ENCODE measurements around the gene PRKCE. TPM values are rescaled to one million over a fixed set of nuclear protein-coding genes. Genes with fewer than 3 reads are reported as not detected.

PRKCE gene
- total and polyA plus RNA-seq, 2 of the 8 experiments (the other 6 are each of a cell fraction or from before 2014, with no cell fraction given), result 0.54 to 2.1 TPM

GRCh38 chr2:45886171-45886663 lies 234.7 kb downstream of the PRKCE start:
- Histone ChIP-seq H3K18ac (ENCODE audit: extremely low read depth, low read length) (no peak overlapping the region), H4K91ac (replicated peaks; ENCODE audit: insufficient read length, low read length) (no peak overlapping the region), H3K9me3 (ENCODE audit: insufficient read depth in 2 of 2, low read depth in 1 of 2, low read length in 1 of 2) (no peaks in the 10 kb centered on the region), H3K27me3 (replicated peaks in 1 of 4; ENCODE audit: control insufficient read depth in 3 of 4, extremely low read depth in 1 of 4, insufficient read depth in 3 of 4, low read length in 3 of 4) (no peaks in the 10 kb centered on the region), H2BK5ac (ENCODE audit: low read depth, low read length) (no peak overlapping the region), H4K8ac (ENCODE audit: extremely low read depth, insufficient read depth, low read length) (no peak overlapping the region), H2BK20ac (ENCODE audit: low read length) (no peak overlapping the region), H2BK120ac (replicated peaks; ENCODE audit: low read depth, low read length) (no peak overlapping the region), H2BK12ac (ENCODE audit: low read depth, low read length) (no peak overlapping the region), H3K14ac (ENCODE audit: insufficient read length) (no peak overlapping the region), H3K36me3 (ENCODE audit: control insufficient read depth in 2 of 4, insufficient read depth in 4 of 4, low read length in 3 of 4) (no peaks in the 10 kb centered on the region), H3K23ac (ENCODE audit: insufficient read length) (no peak overlapping the region), H2AK5ac (ENCODE audit: low read depth, low read length) (no peak overlapping the region), H3K27ac (ENCODE audit: low read depth, low read length) (no peak overlapping the region), H3K23me2 (ENCODE audit: low read depth, low read length) (no peaks in the 10 kb centered on the region), H3K4me1 (replicated peaks in 1 of 4; ENCODE audit: control insufficient read depth in 3 of 4, insufficient read depth in 4 of 4, low read length in 3 of 4) (no peaks in the 10 kb centered on the region), H3K4me2 (ENCODE audit: insufficient read depth in 1 of 2, low read depth in 2 of 2, low read length in 2 of 2) (no peak overlapping the region), H2AFZ (ENCODE audit: low read length) (no peak overlapping the region), H3K79me2 (ENCODE audit: control insufficient read depth in 1 of 2, insufficient read depth in 2 of 2, low read length in 2 of 2) (no peaks in the 10 kb centered on the region), H3K4ac (replicated peaks; ENCODE audit: insufficient read length, low read depth, low read length) (no peak overlapping the region), H2BK15ac (ENCODE audit: low read length) (no peak overlapping the region), H4K20me1 (replicated peaks in 1 of 2; ENCODE audit: control insufficient read depth in 1 of 2, insufficient read depth in 2 of 2, low read length in 2 of 2) (no peaks in the 10 kb centered on the region), H3K56ac (replicated peaks; ENCODE audit: insufficient read length, low read depth, low read length) (no peak overlapping the region), H3K4me3 (ENCODE audit: extremely low read depth in 1 of 4, insufficient read depth in 2 of 4, low read depth in 3 of 4, low read length in 4 of 4) (no peak overlapping the region), H4K5ac (ENCODE audit: insufficient read length, low read depth, low read length) (no peak overlapping the region), H3K79me1 (ENCODE audit: low read depth, low read length) (no peaks in the 10 kb centered on the region), H3K9ac (replicated peaks in 1 of 4; ENCODE audit: extremely low read depth in 1 of 4, low read depth in 3 of 4, low read length in 3 of 4) (no peak overlapping the region)
- DNase-seq (ENCODE audit: low read depth in 1 of 2, low spot score in 2 of 2) (no peak), FAIRE-seq (no peak)
- POLR2A ChIA-PET (ENCODE audit: partially characterized antibody), result no interaction called here
- 95% methylated on average over 3 of the region's 3 CpGs; no CpG with 5 or more reads in 1 of the 2 experiments for WGBS, 2 experiments (ENCODE audit: extremely low coverage in 1 of 2, insufficient coverage in 1 of 2, insufficient read length in 1 of 2, insufficient replicate concordance in 2 of 2, low coverage in 1 of 2, low lambda C conversion rate in 2 of 2, missing lambda C conversion rate in 1 of 2)
- CTCF ChIA-PET (ENCODE audit: partially characterized antibody), result interaction anchor here (0.6 to 1.2 kb wide), 2 partner anchors 27 to 50 kb away, joined by 3 to 5 read pairs; no protein-coding TSS in a partner anchor
- TF ChIP-seq CTCF (IDR thresholded peaks at IDR 0.05; ENCODE audit: control extremely low read depth in 1 of 3, insufficient read depth in 1 of 3, low read depth in 1 of 3, low read length in 3 of 3) (no peak), SAP30 (IDR thresholded peaks at IDR 0.05; ENCODE audit: insufficient read depth, insufficient replicate concordance, low read length) (no peak), SIN3A (conservative IDR thresholded peaks at IDR 0.05 in 1 of 2, IDR thresholded peaks at IDR 0.05 in 1 of 2; ENCODE audit: low read depth in 1 of 2, low read length in 2 of 2) (no peak), TAF1 (IDR thresholded peaks at IDR 0.05; ENCODE audit: low read depth, low read length) (no peak), KDM4A (IDR thresholded peaks at IDR 0.05; ENCODE audit: low read depth, low read length, severe bottlenecking) (no peak), SP4 (IDR thresholded peaks at IDR 0.05; ENCODE audit: low read length) (no peak), GABPA (IDR thresholded peaks at IDR 0.05; ENCODE audit: borderline replicate concordance, insufficient read depth, low read length) (no peak), MAX (IDR thresholded peaks at IDR 0.05) (no peak), POLR2A (IDR thresholded peaks at IDR 0.05; ENCODE audit: control extremely low read depth in 1 of 2, low read depth in 2 of 2, low read length in 2 of 2) (no peak), SIRT6 (IDR thresholded peaks at IDR 0.05; ENCODE audit: low read length) (no peak), POU5F1 (IDR thresholded peaks at IDR 0.05; ENCODE audit: low read depth, low read length) (no peak), SIX5 (IDR thresholded peaks at IDR 0.05; ENCODE audit: low read depth, low read length) (no peak)
